MM.1S (cell line): ENCODE results near the gene KIAA1958.

Experiments used
- DNase-seq: peaks from one replicate; pipeline ENCODE4 v3.0.0-alpha.2; 2015
- H2AFZ ChIP-seq: fragments of 300-600 bp; sonication (generic); 2 replicates; pipeline ENCODE4 v1.6.0; 2016; ENCODE audit warnings: antibody characterized with exemption, low read length
- H3F3A ChIP-seq: fragments of 300-600 bp; sonication (generic); 2 replicates; pipeline ENCODE4 v1.6.1; 2016; ENCODE audit warnings: mild to moderate bottlenecking, antibody characterized with exemption, low read length, moderate library complexity, mixed read lengths; ENCODE audit not compliant: insufficient read depth
- H3K27ac ChIP-seq: fragments of 300-600 bp; sonication (generic); 2 replicates; pipeline ENCODE4 v1.5.1; 2016; ENCODE audit warnings: mild to moderate bottlenecking, low read length
- H3K27me3 ChIP-seq: fragments of 300-600 bp; sonication (generic); replicated peaks from 2 replicates; pipeline ENCODE4 v1.6.0; 2016; ENCODE audit warnings: low read length; ENCODE audit not compliant: insufficient read depth
- H3K36me3 ChIP-seq: fragments of 300-600 bp; sonication (generic); replicated peaks from 2 replicates; pipeline ENCODE4 v1.6.1; 2016; ENCODE audit warnings: mild to moderate bottlenecking, low read length, mixed read lengths; ENCODE audit not compliant: insufficient read depth
- H3K4me1 ChIP-seq: fragments of 300-600 bp; sonication (generic); 2 replicates; pipeline ENCODE4 v1.6.1; 2016; ENCODE audit warnings: low read length, mixed read lengths
- H3K4me2 ChIP-seq: fragments of 300-600 bp; sonication (generic); 2 replicates; pipeline ENCODE4 v1.6.0; 2016; ENCODE audit warnings: low read depth, low read length
- H3K4me3 ChIP-seq: fragments of 300-600 bp; sonication (generic); 2 replicates; pipeline ENCODE4 v1.5.1; 2016; ENCODE audit warnings: low read length, mixed read lengths
- H3K79me2 ChIP-seq: fragments of 300-600 bp; sonication (generic); 2 replicates; pipeline ENCODE4 v1.6.1; 2016; ENCODE audit warnings: mixed run types, low read length, mixed read lengths
- H3K9ac ChIP-seq: fragments of 300-600 bp; sonication (generic); 2 replicates; pipeline ENCODE4 v1.6.1; 2016; ENCODE audit warnings: low read length, mixed read lengths
- H3K9me2 ChIP-seq: fragments of 300-600 bp; sonication (generic); replicated peaks from 2 replicates; pipeline ENCODE4 v1.6.1; 2016; ENCODE audit warnings: mild to moderate bottlenecking, low read length, mixed read lengths; ENCODE audit not compliant: insufficient read depth
- H3K9me3 ChIP-seq: fragments of 300-600 bp; sonication (generic); replicated peaks from 2 replicates; pipeline ENCODE4 v1.6.1; 2016; ENCODE audit warnings: mild to moderate bottlenecking, low read length, mixed read lengths; ENCODE audit not compliant: insufficient read depth
- H4K20me1 ChIP-seq: fragments of 300-600 bp; sonication (generic); 2 replicates; pipeline ENCODE4 v1.6.1; 2016; ENCODE audit warnings: mild to moderate bottlenecking, low read length, moderate library complexity, mixed read lengths; ENCODE audit not compliant: insufficient read depth
- EZH2 ChIP-seq: fragments of 300-600 bp; sonication (generic); optimal IDR thresholded peaks from 2 replicates; pipeline ENCODE3; 2017; ENCODE audit warnings: low read depth, mild to moderate bottlenecking, antibody characterized with exemption, low read length, mixed read lengths
- EZH2phosphoT487 ChIP-seq: fragments of 300-600 bp; sonication (generic); IDR thresholded peaks from 2 replicates; pipeline ENCODE4 v1.6.1; 2018; ENCODE audit warnings: antibody characterized with exemption, low read length
- TF ChIP-seq, protein P1 (sequence below): fragments of 300-600 bp; sonication (generic); IDR thresholded peaks from 2 replicates; pipeline ENCODE4 v1.5.1; 2016; ENCODE audit warnings: antibody characterized with exemption, low read length, mixed read lengths

KIAA1958 gene

GRCh38 chr9:112617371-112617770, 130.7 kb downstream of the KIAA1958 start:
- Histone ChIP-seq H3K4me3 (no peak overlapping the region), H3K9me3 (no peaks in the 10 kb centered on the region), H3K4me1 (no peaks in the 10 kb centered on the region), H3K9me2 (no peaks in the 10 kb centered on the region), H3K79me2 (no peaks in the 10 kb centered on the region), H3K36me3 (no peaks in the 10 kb centered on the region), H3K4me2 (no peak overlapping the region), H4K20me1 (no peaks in the 10 kb centered on the region), H3K9ac (no peak overlapping the region), H2AFZ (no peak overlapping the region), H3K27me3 (no peaks in the 10 kb centered on the region), H3F3A (no peaks in the 10 kb centered on the region), H3K27ac (no peak overlapping the region)
- no peak for TF ChIP-seq EZH2
- TF ChIP-seq, protein P1, sequence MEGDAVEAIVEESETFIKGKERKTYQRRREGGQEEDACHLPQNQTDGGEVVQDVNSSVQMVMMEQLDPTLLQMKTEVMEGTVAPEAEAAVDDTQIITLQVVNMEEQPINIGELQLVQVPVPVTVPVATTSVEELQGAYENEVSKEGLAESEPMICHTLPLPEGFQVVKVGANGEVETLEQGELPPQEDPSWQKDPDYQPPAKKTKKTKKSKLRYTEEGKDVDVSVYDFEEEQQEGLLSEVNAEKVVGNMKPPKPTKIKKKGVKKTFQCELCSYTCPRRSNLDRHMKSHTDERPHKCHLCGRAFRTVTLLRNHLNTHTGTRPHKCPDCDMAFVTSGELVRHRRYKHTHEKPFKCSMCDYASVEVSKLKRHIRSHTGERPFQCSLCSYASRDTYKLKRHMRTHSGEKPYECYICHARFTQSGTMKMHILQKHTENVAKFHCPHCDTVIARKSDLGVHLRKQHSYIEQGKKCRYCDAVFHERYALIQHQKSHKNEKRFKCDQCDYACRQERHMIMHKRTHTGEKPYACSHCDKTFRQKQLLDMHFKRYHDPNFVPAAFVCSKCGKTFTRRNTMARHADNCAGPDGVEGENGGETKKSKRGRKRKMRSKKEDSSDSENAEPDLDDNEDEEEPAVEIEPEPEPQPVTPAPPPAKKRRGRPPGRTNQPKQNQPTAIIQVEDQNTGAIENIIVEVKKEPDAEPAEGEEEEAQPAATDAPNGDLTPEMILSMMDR, result no peak
- TF ChIP-seq EZH2phosphoT487, result no peak
- DNase-seq, result no peak

DNA sequence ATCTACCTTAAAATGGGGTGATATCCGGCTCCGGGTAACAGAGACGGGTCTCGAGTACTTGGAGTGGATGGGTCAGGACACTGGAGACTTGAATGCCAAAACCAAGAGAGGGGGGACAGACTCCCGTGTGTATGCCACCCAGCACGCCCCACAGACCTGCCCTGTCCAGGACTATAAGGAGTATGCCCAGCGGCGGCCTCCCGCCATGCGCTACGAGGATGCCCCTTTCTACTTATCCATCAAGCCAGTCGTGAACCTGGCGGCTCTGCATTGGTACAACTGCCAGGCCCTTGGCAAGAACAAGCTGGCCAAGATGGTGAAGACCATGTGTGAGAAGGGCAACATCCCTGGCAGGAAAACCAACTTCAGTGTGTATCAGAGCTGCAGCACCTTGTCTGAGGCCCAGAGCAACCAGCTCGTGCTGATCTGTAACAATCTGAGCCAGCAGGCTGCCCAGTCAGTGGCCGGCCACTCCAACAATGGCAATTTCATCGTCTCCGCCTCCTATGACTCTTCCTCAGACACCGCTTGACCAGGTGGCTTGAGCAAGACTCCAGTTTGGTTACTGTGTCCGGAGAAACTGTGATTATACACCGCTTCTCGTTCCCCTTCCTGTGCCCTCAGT, 131.9 kb downstream of the KIAA1958 start:
- Histone ChIP-seq H3K27me3 (no peaks in the 10 kb centered on the region), H3K4me2 (no peak overlapping the region), H3F3A (no peaks in the 10 kb centered on the region), H3K27ac (no peak overlapping the region), H3K9me3 (no peaks in the 10 kb centered on the region), H3K36me3 (no peaks in the 10 kb centered on the region), H3K79me2 (no peaks in the 10 kb centered on the region), H4K20me1 (no peaks in the 10 kb centered on the region), H3K4me1 (no peaks in the 10 kb centered on the region), H3K9ac (no peak overlapping the region), H2AFZ (no peak overlapping the region), H3K9me2 (no peaks in the 10 kb centered on the region), H3K4me3 (no peak overlapping the region)
- TF ChIP-seq EZH2phosphoT487, result no peak
- TF ChIP-seq, protein P1, result no peak
- no peak for DNase-seq

GRCh38 chr9:112620388-112620787, 133.8 kb downstream of the KIAA1958 start:
- Histone ChIP-seq H3K27me3 (no peaks in the 10 kb centered on the region), H4K20me1 (no peaks in the 10 kb centered on the region), H3K9me2 (no peaks in the 10 kb centered on the region), H3F3A (no peaks in the 10 kb centered on the region), H3K4me1 (no peaks in the 10 kb centered on the region), H3K9me3 (no peaks in the 10 kb centered on the region), H3K9ac (no peak overlapping the region), H3K79me2 (no peaks in the 10 kb centered on the region), H2AFZ (no peak overlapping the region), H3K36me3 (no peaks in the 10 kb centered on the region), H3K4me3 (no peak overlapping the region), H3K27ac (no peak overlapping the region), H3K4me2 (no peak overlapping the region)
- no peak for DNase-seq
- TF ChIP-seq, protein P1, result no peak
- TF ChIP-seq EZH2phosphoT487, result no peak
- TF ChIP-seq EZH2, result no peak
